ENCODE measurements around the gene RAMACL.
"Not testable (repeated sequence)": the region's sequence is repeated elsewhere in the genome, so short reads cannot be mapped to it uniquely, and the experiment has no call there.

RAMACL gene

GRCh38 chr6:166584155-166584554 lies 2.3 kb downstream of the RAMACL start:
- Histone ChIP-seq H3K36me3 (replicated peaks; ENCODE audit: low read depth, low read length) (no peaks in the 10 kb centered on the region), H4K20me1 (ENCODE audit: insufficient read depth, low read length) (no peaks in the 10 kb centered on the region), H3K79me2 (ENCODE audit: low read length) (no peaks in the 10 kb centered on the region), H2AFZ (ENCODE audit: low read depth, low read length) (no peak overlapping the region), H3K9ac (ENCODE audit: low read length) (no peak overlapping the region), H3K4me2 (ENCODE audit: low read length) (no peak overlapping the region), H3K4me3 (ENCODE audit: low read length) (no peak overlapping the region), H3K27me3 (ENCODE audit: low read depth, low read length) (no peaks in the 10 kb centered on the region), H3K4me1 (ENCODE audit: low read length) (peaks cover 23% of the 10 kb centered on the region), H3K27ac (ENCODE audit: low read length) (no peak overlapping the region), H3K9me3 (ENCODE audit: insufficient read depth, low read length) (no peaks in the 10 kb centered on the region)
- TF ChIP-seq CTCF (IDR thresholded peaks at IDR 0.05; ENCODE audit: low read depth, low read length) (no peak), EZH2phosphoT487 (IDR thresholded peaks at IDR 0.05; ENCODE audit: low read depth) (no peak)

- H3K9me3 ChIP-seq (ENCODE audit: insufficient read depth, low read length): no peaks in the 10 kb centered on the region
- H3K4me2 ChIP-seq (ENCODE audit: low read length): no peak overlapping the region
- no peaks in the 10 kb centered on the region for H3K36me3 ChIP-seq (replicated peaks; ENCODE audit: low read depth, low read length)
- TF ChIP-seq CTCF (IDR thresholded peaks at IDR 0.05; ENCODE audit: low read depth, low read length): no peak
- TF ChIP-seq EZH2phosphoT487 (IDR thresholded peaks at IDR 0.05; ENCODE audit: low read depth): no peak
- H3K27me3 ChIP-seq (ENCODE audit: low read depth, low read length): no peaks in the 10 kb centered on the region
- H3K27ac ChIP-seq (ENCODE audit: low read length): no peak overlapping the region
- H3K4me3 ChIP-seq (ENCODE audit: low read length): no peak overlapping the region
- H3K9ac ChIP-seq (ENCODE audit: low read length): no peak overlapping the region
- H2AFZ ChIP-seq (ENCODE audit: low read depth, low read length): no peak overlapping the region
- H4K20me1 ChIP-seq (ENCODE audit: insufficient read depth, low read length): no peaks in the 10 kb centered on the region
- no peaks in the 10 kb centered on the region for H3K79me2 ChIP-seq (ENCODE audit: low read length)
- peaks cover 17% of the 10 kb centered on the region for H3K4me1 ChIP-seq (ENCODE audit: low read length)
These were observed 3.1 kb downstream of the RAMACL start for GRCh38 chr6:166583230-166583965.

- TF ChIP-seq CTCF (IDR thresholded peaks at IDR 0.05; ENCODE audit: low read depth, low read length) (no peak), EZH2phosphoT487 (IDR thresholded peaks at IDR 0.05; ENCODE audit: low read depth) (no peak)
- Histone ChIP-seq H3K79me2 (ENCODE audit: low read length) (no peaks in the 10 kb centered on the region), H3K27me3 (ENCODE audit: low read depth, low read length) (no peaks in the 10 kb centered on the region), H2AFZ (ENCODE audit: low read depth, low read length) (no peak overlapping the region), H3K4me2 (ENCODE audit: low read length) (no peak overlapping the region), H3K36me3 (replicated peaks; ENCODE audit: low read depth, low read length) (no peaks in the 10 kb centered on the region), H3K4me3 (ENCODE audit: low read length) (no peak overlapping the region), H3K9me3 (ENCODE audit: insufficient read depth, low read length) (no peaks in the 10 kb centered on the region), H4K20me1 (ENCODE audit: insufficient read depth, low read length) (no peaks in the 10 kb centered on the region), H3K4me1 (ENCODE audit: low read length) (peaks cover 9% of the 10 kb centered on the region), H3K9ac (ENCODE audit: low read length) (no peak overlapping the region), H3K27ac (ENCODE audit: low read length) (no peak overlapping the region)
These were observed 4.2 kb downstream of the RAMACL start for GRCh38 chr6:166582258-166582657.

- not testable (repeated sequence) for H3K9ac ChIP-seq (ENCODE audit: low read length); H3K4me1 ChIP-seq (ENCODE audit: low read length); H3K36me3 ChIP-seq (replicated peaks; ENCODE audit: low read depth, low read length); H3K27ac ChIP-seq (ENCODE audit: low read length); H3K4me2 ChIP-seq (ENCODE audit: low read length); H3K9me3 ChIP-seq (ENCODE audit: insufficient read depth, low read length); H4K20me1 ChIP-seq (ENCODE audit: insufficient read depth, low read length); H3K27me3 ChIP-seq (ENCODE audit: low read depth, low read length); H3K4me3 ChIP-seq (ENCODE audit: low read length); H3K79me2 ChIP-seq (ENCODE audit: low read length); H2AFZ ChIP-seq (ENCODE audit: low read depth, low read length)
These were observed 4.7 kb downstream of the RAMACL start for GRCh38 chr6:166581801-166582200.

All from OCI-LY3 (cell line).